Natural killer cell (primary cell): Measurements from ENCODE around the gene ACSL6. TPM values are rescaled to one million over a fixed set of nuclear protein-coding genes. Genes with fewer than 3 reads are reported as not detected.
A peak's percentile ranks its signal among the peaks of the same experiment; 100 is the strongest.

ENCODE experiments used
- ATAC-seq, 3 donors: fragments of 150-1000 bp in 2 of 3; fragments of 200-7000 bp in 1 of 3; cut with Tn5 transposase; 1 replicate in 1 of 3; 2 replicates in 2 of 3; pipeline ENCODE4 v1.10.0; 2021; ENCODE audit warnings: mild to moderate bottlenecking in 2 of 3, moderate library complexity in 2 of 3
- DNase-seq, 2 donors: peaks; one replicate each; pipeline versions ENCODE4 v3.0.0 to v3.0.0-alpha.2; 2013 to 2021; ENCODE audit warnings: mixed read lengths in 1 of 2
- H3K27ac ChIP-seq: one replicate; pipeline ENCODE4 v1.5.1; 2013; ENCODE audit warnings: mild to moderate bottlenecking, low read length
- H3K27me3 ChIP-seq: one replicate; pipeline ENCODE4 v1.6.1; 2013; ENCODE audit warnings: low read length; ENCODE audit not compliant: control insufficient read depth, insufficient read depth
- H3K36me3 ChIP-seq: one replicate; pipeline ENCODE4 v1.6.1; 2013; ENCODE audit warnings: low read length; ENCODE audit not compliant: control insufficient read depth, insufficient read depth
- H3K4me1 ChIP-seq: one replicate; pipeline ENCODE4 v1.6.1; 2013; ENCODE audit warnings: low read length; ENCODE audit not compliant: control insufficient read depth, insufficient read depth
- H3K4me3 ChIP-seq: one replicate; pipeline ENCODE4 v1.5.1; 2013; ENCODE audit warnings: low read length
- H3K9me3 ChIP-seq: one replicate; pipeline ENCODE4 v1.6.1; 2013; ENCODE audit warnings: low read length; ENCODE audit not compliant: control insufficient read depth, insufficient read depth
- H3K27ac Mint-ChIP-seq, 2 donors: one replicate each; pipeline ENCODE4 v1.8.0; 2022; ENCODE audit warnings: mild to moderate bottlenecking in 2 of 2, mixed read lengths in 2 of 2, moderate library complexity in 1 of 2
- H3K27me3 Mint-ChIP-seq, 2 donors: one replicate each; pipeline ENCODE4 v1.8.0; 2022; ENCODE audit warnings: low read depth in 2 of 2, mixed read lengths in 2 of 2
- H3K36me3 Mint-ChIP-seq: one replicate; pipeline ENCODE4 v1.8.0; 2022; ENCODE audit warnings: mixed read lengths
- H3K4me1 Mint-ChIP-seq, 2 donors: one replicate each; pipeline ENCODE4 v1.8.0; 2022; ENCODE audit warnings: mixed read lengths in 2 of 2
- H3K4me3 Mint-ChIP-seq: one replicate; pipeline ENCODE4 v1.8.0; 2022; ENCODE audit warnings: mild to moderate bottlenecking, moderate library complexity, mixed read lengths
- H3K9me3 Mint-ChIP-seq, 2 donors: one replicate each; pipeline ENCODE4 v1.8.0; 2022; ENCODE audit warnings: mixed read lengths in 2 of 2
- WGBS: methylation state at CpG from one replicate; pipeline ENCODE4 v1.1.7; 2013; ENCODE audit warnings: missing lambda C conversion rate; ENCODE audit not compliant: insufficient coverage; 5-methylcytosine and 5-hydroxymethylcytosine counted together
- intact Hi-C: fragments of 100-400 bp; cut with micrococcal nuclease; formaldehyde crosslinking; loops from one replicate; pipeline ENCODE4 v1.14.2; 2022
- total RNA-seq, 4 donors: library from RNA; stranded (reverse); fragments of 120-200 nt in 1 of 4; gene quantifications; one replicate each; pipeline versions ENCODE4 v1.2.3 to v1.2.4, GENCODE V29; 2013 to 2022
- TF ChIP-seq, protein P1 (sequence below): fragments of 200-600 bp; IDR thresholded peaks from one replicate; pipeline ENCODE4 v1.8.0; 2022; ENCODE audit warnings: antibody characterized with exemption

Gene ACSL6
- total RNA-seq, 3 donors from 2014 or later (not counting 1 experiment from before 2014, with no cell fraction given): 2.1 to 2.2 (median 2.2) TPM

DNA sequence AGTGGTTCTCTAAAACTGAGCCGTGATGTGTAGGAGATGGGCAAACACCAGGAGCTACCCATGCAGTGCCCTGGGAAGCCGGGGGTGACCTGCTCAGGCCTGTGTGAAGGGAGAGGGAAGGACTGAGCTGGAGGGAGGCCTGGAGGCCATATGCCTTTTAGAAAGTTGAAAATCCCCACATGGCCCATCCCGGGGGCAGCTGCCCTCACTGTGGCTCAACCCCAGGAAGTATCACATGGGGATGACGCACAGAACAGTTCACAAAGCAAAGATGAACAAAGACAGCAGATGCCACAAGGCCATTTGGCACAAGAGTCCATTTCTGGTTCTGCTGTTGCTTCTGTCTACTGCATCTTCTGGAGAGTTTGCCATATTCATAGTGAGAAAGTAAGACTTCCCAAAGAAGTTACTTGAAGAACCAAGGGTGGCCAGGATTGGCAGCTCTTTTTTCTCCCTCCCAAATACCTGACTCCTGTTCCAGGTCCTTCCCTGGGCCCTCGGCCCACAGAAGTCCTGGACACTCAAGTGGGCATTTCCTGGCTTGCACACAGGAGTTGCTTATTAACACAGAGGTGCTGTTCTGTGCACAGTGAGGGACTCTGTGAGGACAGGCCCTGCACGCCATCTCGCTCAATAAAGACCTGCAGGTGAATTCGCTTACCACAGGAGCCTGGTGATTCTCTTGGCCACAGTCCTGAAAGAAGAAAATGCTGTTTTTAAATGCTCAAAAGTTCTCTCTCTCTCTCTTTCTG lies 25.1 kb downstream of the ACSL6 start:
- Mint-ChIP-seq H3K4me3 (no peak overlapping the region), H3K27me3 (peaks cover 7 to 21% of the 10 kb centered on the region in 2 donors), H3K27ac (no peak overlapping the region), H3K4me1 (peaks cover 14% of the 10 kb centered on the region in 2 donors), H3K36me3 (no peaks in the 10 kb centered on the region), H3K9me3 (no peaks in the 10 kb centered on the region)
- WGBS: 86% methylated on average over 8 of the region's 8 CpGs
- TF ChIP-seq, protein P1, sequence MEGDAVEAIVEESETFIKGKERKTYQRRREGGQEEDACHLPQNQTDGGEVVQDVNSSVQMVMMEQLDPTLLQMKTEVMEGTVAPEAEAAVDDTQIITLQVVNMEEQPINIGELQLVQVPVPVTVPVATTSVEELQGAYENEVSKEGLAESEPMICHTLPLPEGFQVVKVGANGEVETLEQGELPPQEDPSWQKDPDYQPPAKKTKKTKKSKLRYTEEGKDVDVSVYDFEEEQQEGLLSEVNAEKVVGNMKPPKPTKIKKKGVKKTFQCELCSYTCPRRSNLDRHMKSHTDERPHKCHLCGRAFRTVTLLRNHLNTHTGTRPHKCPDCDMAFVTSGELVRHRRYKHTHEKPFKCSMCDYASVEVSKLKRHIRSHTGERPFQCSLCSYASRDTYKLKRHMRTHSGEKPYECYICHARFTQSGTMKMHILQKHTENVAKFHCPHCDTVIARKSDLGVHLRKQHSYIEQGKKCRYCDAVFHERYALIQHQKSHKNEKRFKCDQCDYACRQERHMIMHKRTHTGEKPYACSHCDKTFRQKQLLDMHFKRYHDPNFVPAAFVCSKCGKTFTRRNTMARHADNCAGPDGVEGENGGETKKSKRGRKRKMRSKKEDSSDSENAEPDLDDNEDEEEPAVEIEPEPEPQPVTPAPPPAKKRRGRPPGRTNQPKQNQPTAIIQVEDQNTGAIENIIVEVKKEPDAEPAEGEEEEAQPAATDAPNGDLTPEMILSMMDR: no peak
- peaks cover 14% of the 10 kb centered on the region for H3K4me1 ChIP-seq
- H3K27ac ChIP-seq: no peak overlapping the region
- no peak overlapping the region for H3K4me3 ChIP-seq
- no peaks in the 10 kb centered on the region for H3K36me3 ChIP-seq
- no peak for DNase-seq
- no peaks in the 10 kb centered on the region for H3K9me3 ChIP-seq
- ATAC-seq: no peak
- no peaks in the 10 kb centered on the region for H3K27me3 ChIP-seq
- intact Hi-C loops: no loop called here

DNA sequence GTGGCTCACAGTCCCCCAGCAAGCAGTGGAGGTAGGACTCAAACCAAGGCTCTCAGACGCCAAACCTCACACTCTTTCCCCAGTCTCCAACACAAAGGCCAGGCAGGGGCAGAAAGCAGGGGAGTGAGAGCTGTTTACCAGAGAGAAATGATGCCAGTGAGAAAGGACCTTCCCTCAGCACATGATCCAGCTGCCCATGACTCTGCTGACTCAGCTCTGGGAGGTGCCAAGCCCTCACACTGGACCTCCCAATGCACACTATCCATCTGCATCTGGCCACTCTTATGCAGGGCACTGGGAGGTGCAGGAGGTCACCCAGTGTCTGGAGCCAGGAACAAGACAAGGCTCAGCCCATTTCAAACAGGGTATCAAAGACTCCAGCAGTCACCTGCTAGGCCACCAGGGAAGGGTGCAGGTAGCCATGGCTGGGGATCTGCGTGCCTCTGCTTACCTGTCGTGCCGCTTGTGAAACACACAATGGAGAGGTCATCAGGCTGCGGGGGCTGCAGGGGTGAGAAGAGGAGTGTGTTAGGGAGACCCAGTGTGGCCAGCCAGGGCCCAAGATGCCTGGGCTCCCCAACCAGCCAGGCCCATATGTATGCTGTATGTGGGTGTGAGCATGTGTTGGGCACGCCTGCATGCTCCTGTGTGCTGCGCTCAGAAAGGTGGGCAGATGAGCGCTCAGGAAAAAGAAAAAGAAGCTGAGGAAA lies 26.3 kb downstream of the ACSL6 start:
- Mint-ChIP-seq H3K27ac (no peak overlapping the region), H3K9me3 (no peaks in the 10 kb centered on the region), H3K36me3 (no peaks in the 10 kb centered on the region), H3K27me3 (peaks cover 14 to 29% of the 10 kb centered on the region in 2 donors), H3K4me3 (no peak overlapping the region), H3K4me1 (peaks cover 14% of the 10 kb centered on the region in 2 donors)
- no peak for ATAC-seq
- Histone ChIP-seq H3K27ac (no peak overlapping the region), H3K4me3 (no peak overlapping the region), H3K9me3 (no peaks in the 10 kb centered on the region), H3K36me3 (no peaks in the 10 kb centered on the region), H3K4me1 (peaks cover 14% of the 10 kb centered on the region), H3K27me3 (no peaks in the 10 kb centered on the region)
- no peak for DNase-seq
- TF ChIP-seq, protein P1: no peak
- intact Hi-C loops: no loop called here
- 94% methylated on average over 8 of the region's 8 CpGs for WGBS

- Mint-ChIP-seq H3K27me3 (peaks cover 14 to 29% of the 10 kb centered on the region in 2 donors), H3K4me3 (no peak overlapping the region), H3K36me3 (no peaks in the 10 kb centered on the region), H3K4me1 (peaks cover 14% of the 10 kb centered on the region in 2 donors), H3K9me3 (no peaks in the 10 kb centered on the region), H3K27ac (peak overlapping the region in 1 of 2 donors; percentile 14)
- no peak overlapping the region for H3K4me3 ChIP-seq
- no peak overlapping the region for H3K27ac ChIP-seq
- intact Hi-C loops: no loop called here
- TF ChIP-seq, protein P1: no peak
- 81% methylated on average over 2 of the region's 2 CpGs for WGBS
- ATAC-seq: no peak
- no peaks in the 10 kb centered on the region for H3K36me3 ChIP-seq
- no peaks in the 10 kb centered on the region for H3K9me3 ChIP-seq
- DNase-seq: no peak
- peaks cover 14% of the 10 kb centered on the region for H3K4me1 ChIP-seq
- H3K27me3 ChIP-seq: no peaks in the 10 kb centered on the region
Observed at GRCh38 chr5:131983244-131983771, 28.1 kb downstream of the ACSL6 start.
